A549 treated with dexamethasone at 1 μM for 4 hours (cell line): ENCODE results near the gene SPANXN2. TPM values are rescaled to one million over a fixed set of nuclear protein-coding genes. Genes with fewer than 3 reads are reported as not detected.

Experiments used
- total RNA-seq: library from RNA; stranded (reverse); fragments of 200-300 nt; extraction: Qiagen RNA extraction; gene quantifications from 5 replicates; pipeline ENCODE4 v1.2.3, GENCODE V29; 2022

Gene SPANXN2, protein sequence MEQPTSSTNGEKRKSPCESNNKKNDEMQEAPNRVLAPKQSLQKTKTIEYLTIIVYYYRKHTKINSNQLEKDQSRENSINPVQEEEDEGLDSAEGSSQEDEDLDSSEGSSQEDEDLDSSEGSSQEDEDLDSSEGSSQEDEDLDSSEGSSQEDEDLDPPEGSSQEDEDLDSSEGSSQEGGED
- not detected in 5 replicates for total RNA-seq

DNA sequence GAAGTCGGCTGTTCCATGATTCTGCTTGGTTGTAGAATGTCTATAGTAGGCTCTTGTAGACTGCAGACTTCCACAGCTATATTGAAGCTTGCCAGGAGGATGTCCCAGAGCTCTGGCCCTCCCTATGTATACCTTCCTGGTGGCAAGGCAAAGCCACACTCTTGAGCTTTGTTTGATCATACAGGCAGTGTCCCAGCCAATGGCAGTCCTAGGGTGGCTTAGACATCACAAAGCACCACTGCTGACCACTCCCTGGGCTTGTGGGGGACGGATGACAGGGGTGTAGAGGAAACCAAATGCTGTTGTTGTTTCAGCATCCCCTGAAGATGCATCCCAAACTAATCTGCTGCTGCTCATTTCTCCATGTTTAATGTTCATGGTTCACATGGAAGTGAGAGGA is at the start of gene SPANXN2:
SPANXN2 (minus strand) TSS at position 101 of the 400 bp plus-strand sequence; CDS start at position 17, 84 bp downstream.

Other genes with a start within 250 kb of the SPANXN2 start
- not detected in 5 replicates for gene SPANXN3, start 203.3 kb downstream of the SPANXN2 start, total RNA-seq
- 0.01 TPM in 1 of 5 replicates, not detected in the others for gene SLITRK4, start 84.7 kb downstream of the SPANXN2 start, total RNA-seq
- not detected in 5 replicates for gene UBE2NL, start 163.3 kb upstream of the SPANXN2 start, total RNA-seq